Spinal cord (tissue), 10 donors: ENCODE results near the gene DEFB126. TPM values are rescaled to one million over a fixed set of nuclear protein-coding genes. Genes with fewer than 3 reads are reported as not detected.
"Not testable (repeated sequence)": the region's sequence is repeated elsewhere in the genome, so short reads cannot be mapped to it uniquely, and the experiment has no call there.

Experiments used
- DNase-seq, 6 donors: peaks; one replicate each; pipeline versions ENCODE4 v3.0.0 to v3.0.0-alpha.2; 2013 to 2015; ENCODE audit warnings: low spot score in 6 of 6, low read depth in 4 of 6
- H3K27ac ChIP-seq: one replicate; pipeline ENCODE4 v1.5.1; 2013; ENCODE audit warnings: low read depth, low read length, control low read depth
- H3K27me3 ChIP-seq: one replicate; pipeline ENCODE4 v1.6.1; 2013; ENCODE audit warnings: low read length; ENCODE audit not compliant: control insufficient read depth, insufficient read depth
- H3K36me3 ChIP-seq: one replicate; pipeline ENCODE4 v1.6.1; 2013; ENCODE audit warnings: low read length; ENCODE audit not compliant: control insufficient read depth, insufficient read depth
- H3K4me1 ChIP-seq: one replicate; pipeline ENCODE4 v1.6.1; 2013; ENCODE audit warnings: low read length; ENCODE audit not compliant: control insufficient read depth, insufficient read depth
- H3K4me3 ChIP-seq: one replicate; pipeline ENCODE4 v1.5.1; 2013; ENCODE audit warnings: low read depth, low read length, control low read depth
- H3K9me3 ChIP-seq: one replicate; pipeline ENCODE4 v1.6.1; 2013; ENCODE audit warnings: low read length; ENCODE audit not compliant: control insufficient read depth, insufficient read depth
- WGBS: methylation state at CpG from one replicate; pipeline ENCODE4 v1.1.5; 2013; ENCODE audit warnings: missing lambda C conversion rate; ENCODE audit not compliant: insufficient coverage; 5-methylcytosine and 5-hydroxymethylcytosine counted together
- long read RNA-seq, 4 donors: transcript quantifications; one replicate each; lab custom pipeline, GENCODE V29; 2026
- polyA plus RNA-seq, 2 donors: library from polyadenylated mRNA; unstranded; fragments of 120-200 nt; gene quantifications; one replicate each; pipeline ENCODE4 v1.2.1, GENCODE V29; 2013; ENCODE audit not compliant: insufficient read length in 2 of 2
- total RNA-seq, 2 donors: library from RNA; depleted of rRNA in 1 of 2; stranded (reverse); fragments of 120-200 nt in 1 of 2; fragments of >200 nt in 1 of 2; gene quantifications; one replicate each; pipeline versions ENCODE4 v1.2.3 to v1.2.4, GENCODE V29; 2013 to 2014
- donor health status: healthy.

DEFB126 gene, protein sequence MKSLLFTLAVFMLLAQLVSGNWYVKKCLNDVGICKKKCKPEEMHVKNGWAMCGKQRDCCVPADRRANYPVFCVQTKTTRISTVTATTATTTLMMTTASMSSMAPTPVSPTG
- total RNA-seq = not detected
- not detected for polyA plus RNA-seq
- long read RNA-seq, donor 1 = 0 reads
- long read RNA-seq, donor 2 = 0 reads
- long read RNA-seq, donor 3 = 0 reads
- long read RNA-seq, donor 4 = 0 reads

DNA sequence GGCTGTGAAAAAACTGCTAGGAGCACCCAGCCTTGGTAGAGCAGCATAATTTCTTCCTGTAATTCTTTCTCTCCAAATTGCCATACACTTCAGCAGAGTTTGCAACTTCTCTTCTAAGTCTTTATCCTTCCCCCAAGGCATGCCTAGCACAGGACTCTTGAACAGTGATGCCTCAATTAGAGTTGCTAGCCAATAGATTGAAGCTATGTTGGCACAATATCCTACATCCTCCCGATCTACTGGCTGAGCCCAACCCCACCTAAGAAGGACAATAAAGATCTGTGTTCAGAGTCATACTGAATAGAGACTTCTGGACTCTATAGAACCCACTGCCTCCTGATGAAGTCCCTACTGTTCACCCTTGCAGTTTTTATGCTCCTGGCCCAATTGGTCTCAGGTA, at the start of gene DEFB126:
Gene DEFB126 (plus strand): TSS at position 301 of the 400 bp plus-strand sequence. CDS start 39 bp downstream, at position 340.
- no CpG with 5 or more reads among the region's 1 CpG for WGBS
- DNase-seq = no peak
- Histone ChIP-seq H3K27me3 (peaks cover 3% of the 10 kb centered on the region), H3K4me1 (no peaks in the 10 kb centered on the region), H3K9me3 (no peaks in the 10 kb centered on the region), H3K36me3 (no peaks in the 10 kb centered on the region), H3K27ac (no peak within 1 kb of the TSS), H3K4me3 (no peak within 1 kb of the TSS)

DNA sequence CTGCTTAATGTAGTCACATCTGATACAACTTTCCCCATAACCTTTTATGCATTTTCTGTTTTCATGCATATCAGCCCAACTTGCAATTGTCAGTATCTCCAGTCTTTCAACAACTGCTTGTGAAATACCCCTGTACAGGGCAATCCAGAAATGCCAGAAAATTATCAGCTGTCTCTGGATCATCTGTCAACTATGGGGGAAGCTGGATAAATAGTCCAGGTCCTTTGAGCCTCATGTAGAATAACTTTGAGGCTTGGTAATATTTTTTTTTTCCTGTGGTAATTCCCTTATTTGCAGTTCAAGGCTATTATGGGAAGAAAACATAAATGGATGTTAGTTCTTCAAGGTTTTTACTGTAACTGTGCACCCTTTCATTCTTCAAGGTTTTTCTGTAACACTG, 48.7 kb upstream of the DEFB126 start:
- Histone ChIP-seq H3K36me3 (no peaks in the 10 kb centered on the region), H3K27ac (no peak overlapping the region), H3K4me1 (no peaks in the 10 kb centered on the region), H3K9me3 (no peaks in the 10 kb centered on the region), H3K4me3 (no peak overlapping the region), H3K27me3 (no peaks in the 10 kb centered on the region)
- no peak for DNase-seq

DNA sequence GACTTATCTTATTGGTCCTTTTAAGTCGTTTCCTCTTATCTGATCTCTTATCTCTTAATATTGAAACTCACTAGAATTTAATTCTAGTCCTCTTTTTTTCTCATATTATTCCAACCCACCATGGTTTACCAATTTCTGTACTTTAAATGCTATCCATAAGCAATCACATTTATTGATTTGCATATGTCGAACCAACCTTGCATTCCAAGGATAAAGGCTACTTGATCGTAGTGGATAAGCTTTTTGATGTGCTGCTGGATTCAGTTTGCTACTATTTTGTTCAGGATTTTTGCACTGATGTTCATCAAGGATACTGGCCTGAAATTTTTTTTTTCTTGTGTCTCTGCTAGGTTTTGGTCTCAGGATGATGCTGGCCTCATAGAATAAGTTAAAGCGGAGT, 47.2 kb upstream of the DEFB126 start:
- no peaks in the 10 kb centered on the region for H3K4me1 ChIP-seq
- no peak for DNase-seq
- 100% methylated on average over 1 of the region's 4 CpGs for WGBS
- H3K9me3 ChIP-seq = no peaks in the 10 kb centered on the region
- no peaks in the 10 kb centered on the region for H3K36me3 ChIP-seq
- H3K27me3 ChIP-seq = no peaks in the 10 kb centered on the region
- H3K27ac ChIP-seq = no peak overlapping the region
- H3K4me3 ChIP-seq = no peak overlapping the region

DNA sequence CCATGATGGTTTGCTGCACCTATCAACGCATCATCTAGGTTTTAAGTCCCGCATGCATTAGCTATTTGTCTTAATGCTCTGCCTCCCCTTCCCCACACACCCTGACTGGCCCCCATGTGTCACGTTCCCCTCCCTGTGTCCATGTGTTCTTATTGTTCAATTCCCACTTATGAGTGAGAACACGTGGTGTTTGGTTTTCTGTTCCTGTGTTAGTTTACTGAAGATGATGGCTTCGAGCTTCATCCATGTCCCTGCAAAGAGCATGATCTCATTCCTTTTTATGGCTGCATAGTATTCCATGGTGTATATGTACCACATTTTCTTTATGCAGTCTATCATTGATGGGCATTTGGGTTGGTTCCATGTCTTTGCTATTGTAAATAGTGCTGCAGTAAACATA, 44.7 kb upstream of the DEFB126 start:
- H3K27me3 ChIP-seq = not testable (repeated sequence)
- no CpG with 5 or more reads among the region's 5 CpGs for WGBS

DNA sequence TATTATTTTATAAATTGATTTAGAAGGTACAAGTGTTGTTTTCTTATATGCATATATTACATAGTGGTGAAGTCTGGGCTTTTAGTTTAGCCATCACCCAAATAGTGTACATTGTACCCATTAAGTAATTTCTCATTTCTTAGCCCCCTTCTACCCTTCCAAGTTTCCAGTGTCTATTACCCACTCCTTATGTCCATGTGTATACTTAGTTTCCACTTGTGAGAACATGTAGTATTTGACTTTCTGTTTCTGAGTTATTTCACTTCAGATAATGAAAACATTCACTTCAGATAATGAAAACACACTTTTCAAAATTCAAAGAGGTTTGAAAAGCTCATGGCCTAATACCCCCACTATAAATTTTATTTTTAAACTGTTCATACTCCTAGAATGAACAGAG, 40.4 kb upstream of the DEFB126 start:
- no peaks in the 10 kb centered on the region for H3K9me3 ChIP-seq
- H3K27ac ChIP-seq = no peak overlapping the region
- no peaks in the 10 kb centered on the region for H3K4me1 ChIP-seq
- peaks cover 2% of the 10 kb centered on the region for H3K27me3 ChIP-seq
- no peak overlapping the region for H3K4me3 ChIP-seq
- no peaks in the 10 kb centered on the region for H3K36me3 ChIP-seq
- DNase-seq = no peak

More for the DNA sequence above, 44.7 kb upstream of the DEFB126 start:
- not testable (repeated sequence) for DNase-seq, H3K4me1 ChIP-seq, H3K4me3 ChIP-seq, H3K9me3 ChIP-seq, H3K36me3 ChIP-seq, H3K27ac ChIP-seq

DNA sequence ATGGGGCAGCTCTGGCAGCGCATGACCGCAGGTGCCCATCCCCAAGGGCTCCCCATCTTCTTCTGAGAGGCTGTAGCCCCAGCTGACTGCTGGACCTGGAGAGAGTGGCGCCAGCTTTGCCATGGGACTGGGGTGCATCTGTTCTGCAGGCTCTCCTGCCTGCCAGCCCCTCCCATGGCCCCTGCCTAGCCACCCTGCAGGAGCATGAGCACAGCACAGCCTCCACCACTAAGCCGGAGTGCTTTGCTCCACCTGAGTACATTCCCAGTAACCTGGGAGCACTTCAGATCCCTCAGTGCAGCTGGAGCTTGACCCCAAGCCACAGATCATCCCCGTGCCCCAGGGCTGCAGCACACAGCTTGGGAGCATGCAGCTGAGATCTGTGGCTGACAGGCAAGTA, 38.9 kb upstream of the DEFB126 start:
- Histone ChIP-seq H3K4me1 (no peaks in the 10 kb centered on the region), H3K4me3 (no peak overlapping the region), H3K36me3 (no peaks in the 10 kb centered on the region), H3K27me3 (peaks cover 2% of the 10 kb centered on the region), H3K27ac (no peak overlapping the region), H3K9me3 (no peaks in the 10 kb centered on the region)
- WGBS = 84% methylated on average over 5 of the region's 5 CpGs
- DNase-seq = no peak

DNA sequence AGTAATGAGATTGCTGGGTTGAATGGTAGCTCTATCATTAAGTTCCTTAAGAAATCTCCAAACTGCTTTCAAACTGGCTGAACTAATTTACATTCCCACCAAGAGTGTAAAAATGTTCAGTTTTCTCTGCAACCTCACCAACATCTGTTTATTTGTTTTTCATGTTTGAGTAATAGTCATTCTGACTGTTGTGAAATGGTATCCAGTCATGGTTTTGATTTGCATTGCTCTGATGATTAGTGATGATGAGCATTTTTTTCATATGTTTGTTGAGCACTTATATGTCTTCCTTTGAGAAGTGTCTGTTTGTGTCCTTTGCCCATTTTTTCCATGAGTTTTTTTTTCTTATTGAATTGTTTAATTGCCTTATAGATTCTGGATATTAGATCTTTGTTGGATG, 30.0 kb upstream of the DEFB126 start:
- no peaks in the 10 kb centered on the region for H3K27me3 ChIP-seq

DNA sequence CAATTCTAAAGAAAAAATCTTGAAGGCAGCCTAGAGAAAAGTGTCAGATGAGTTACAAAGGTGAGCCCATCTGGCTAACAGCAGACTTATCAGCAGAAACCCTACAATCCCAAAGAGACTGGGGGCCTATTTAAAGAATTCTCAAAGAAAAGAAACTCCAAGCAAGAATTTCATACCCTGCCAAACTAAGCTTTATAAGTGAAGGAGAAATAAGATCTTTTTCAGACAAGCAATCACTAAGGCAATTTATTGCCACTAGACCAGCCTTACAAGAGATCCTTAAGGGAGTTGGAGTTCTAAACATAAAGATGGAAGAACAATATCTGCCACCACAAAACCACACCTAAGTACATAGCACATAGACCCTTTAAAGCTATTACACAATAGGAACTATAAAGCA, 24.9 kb upstream of the DEFB126 start:
- no peak for DNase-seq
- Histone ChIP-seq H3K27me3 (no peaks in the 10 kb centered on the region), H3K27ac (no peak overlapping the region), H3K4me1 (no peaks in the 10 kb centered on the region), H3K9me3 (peaks cover 2% of the 10 kb centered on the region), H3K4me3 (no peak overlapping the region), H3K36me3 (no peaks in the 10 kb centered on the region)

More for the DNA sequence above, 30.0 kb upstream of the DEFB126 start:
- DNase-seq = no peak
- H3K9me3 ChIP-seq = peaks cover 1% of the 10 kb centered on the region
- H3K27ac ChIP-seq = no peak overlapping the region
- no peaks in the 10 kb centered on the region for H3K36me3 ChIP-seq
- H3K4me3 ChIP-seq = no peak overlapping the region
- H3K4me1 ChIP-seq = no peaks in the 10 kb centered on the region

DNA sequence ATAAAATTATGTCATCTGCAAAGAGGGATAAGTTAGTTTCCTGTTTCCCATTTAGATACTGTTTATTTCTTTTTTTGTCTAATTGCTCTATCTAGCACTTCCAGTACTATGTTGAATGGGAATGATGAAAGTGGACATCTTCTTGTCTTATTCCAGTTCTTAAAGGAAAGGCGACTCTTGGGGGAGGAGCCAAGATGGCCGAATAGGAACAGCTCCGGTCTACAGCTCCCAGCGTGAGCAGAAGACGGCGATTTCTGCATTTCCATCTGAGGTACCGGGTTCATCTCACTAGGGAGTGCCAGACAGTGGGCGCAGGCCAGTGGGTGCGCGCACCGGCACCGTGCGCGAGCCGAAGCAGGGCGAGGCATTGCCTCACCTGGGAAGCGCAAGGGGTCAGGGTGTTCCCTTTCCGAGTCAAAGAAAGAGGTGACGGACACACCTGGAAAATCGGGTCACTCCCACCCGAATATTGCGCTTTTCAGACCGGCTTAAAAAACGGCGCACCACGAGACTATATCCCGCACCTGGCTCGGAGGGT, 12.5 kb upstream of the DEFB126 start:
- H3K27ac ChIP-seq, H3K4me1 ChIP-seq, DNase-seq, H3K4me3 ChIP-seq, H3K9me3 ChIP-seq, H3K36me3 ChIP-seq, H3K27me3 ChIP-seq: not testable (repeated sequence)
- 88% methylated on average over 19 of the region's 28 CpGs for WGBS

DNA sequence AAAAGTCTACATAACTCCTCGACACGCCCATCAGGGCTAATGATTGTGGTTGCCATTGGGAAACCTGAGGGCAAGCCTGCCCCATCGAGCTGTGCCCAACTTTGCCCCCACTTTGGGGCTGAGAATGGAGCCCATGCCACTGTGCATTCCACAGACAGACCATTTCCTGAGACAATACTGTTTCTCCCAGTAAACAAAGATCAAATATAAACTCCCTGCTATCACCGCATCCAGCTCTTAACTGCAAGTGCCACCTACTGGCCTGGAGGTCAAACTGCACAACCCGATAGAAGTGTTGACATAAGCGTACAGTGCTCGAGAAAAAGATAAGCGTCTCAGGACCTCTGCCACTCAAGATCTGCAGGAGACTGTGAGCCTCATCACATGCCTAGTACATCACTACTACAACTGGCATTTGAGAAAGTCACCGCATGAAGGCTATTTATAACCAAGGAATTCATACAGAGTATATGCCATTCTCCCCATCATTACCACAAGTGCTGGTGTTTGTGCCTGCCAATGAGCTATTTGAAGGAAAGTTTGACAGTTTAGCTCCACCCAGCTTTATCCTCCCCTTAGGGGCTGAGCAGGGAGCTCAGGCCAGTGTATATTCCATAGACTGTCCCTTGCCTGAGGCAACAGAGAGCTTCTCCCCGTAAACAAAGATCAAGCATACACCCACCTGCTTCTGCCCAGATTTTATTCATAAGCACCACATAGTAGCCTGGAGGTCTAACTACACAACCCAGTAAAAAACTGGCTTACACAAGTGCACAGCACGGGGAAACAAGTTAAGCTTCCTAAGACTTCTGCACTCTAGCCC, 4.5 kb upstream of the DEFB126 start:
- DNase-seq = no peak
- no peak overlapping the region for H3K27ac ChIP-seq
- no peaks in the 10 kb centered on the region for H3K4me1 ChIP-seq
- no peak overlapping the region for H3K4me3 ChIP-seq
- peaks cover 2% of the 10 kb centered on the region for H3K27me3 ChIP-seq
- 86% methylated on average over 10 of the region's 11 CpGs for WGBS
- H3K36me3 ChIP-seq = no peaks in the 10 kb centered on the region
- no peaks in the 10 kb centered on the region for H3K9me3 ChIP-seq
